Stimulated activated effector memory CD8-positive, alpha-beta T cell treated with anti-CD3 and anti-CD28 coated beads, Interleukin-12 subunit alpha, Interleukin-12 subunit beta, amount 100 ng/mL, for 72 hours (primary cell): ENCODE data around the gene FAM229A.
"Not testable (repeated sequence)": the region's sequence is repeated elsewhere in the genome, so short reads cannot be mapped to it uniquely, and the experiment has no call there.

ENCODE experiments used
- ATAC-seq: fragments of 150-1000 bp; cut with Tn5 transposase; 2 replicates; pipeline ENCODE4 v1.10.0; 2021
- DNase-seq, 2 donors: peaks; one replicate each; pipeline ENCODE4 v3.0.0; 2021 to 2022; ENCODE audit warnings: low spot score in 2 of 2
- H3K27ac Mint-ChIP-seq: one replicate; pipeline ENCODE4 v1.8.0; 2022; ENCODE audit warnings: mild to moderate bottlenecking, mixed read lengths
- H3K36me3 Mint-ChIP-seq: one replicate; pipeline ENCODE4 v1.8.0; 2022; ENCODE audit warnings: mild to moderate bottlenecking, mixed read lengths
- H3K4me1 Mint-ChIP-seq: one replicate; pipeline ENCODE4 v1.8.0; 2022; ENCODE audit warnings: mixed read lengths
- H3K4me3 Mint-ChIP-seq: one replicate; pipeline ENCODE4 v1.8.0; 2022; ENCODE audit warnings: mild to moderate bottlenecking, mixed read lengths
- H3K9me3 Mint-ChIP-seq: one replicate; pipeline ENCODE4 v1.8.0; 2022; ENCODE audit warnings: mixed read lengths

The FAM229A gene

GRCh38 chr1:32362474-32363313 is at the start of gene FAM229A, which contains the start of gene TSSK3:
Gene FAM229A, minus strand, starts transcription at chr1:32362485. Its CDS starts 394 bp downstream, at chr1:32362091.
Gene TSSK3, plus strand, starts transcription at chr1:32362539. Its CDS starts 163 bp downstream, at chr1:32362702.
- peak within 1 kb of the TSS; percentile 54 for H3K4me3 Mint-ChIP-seq
- DNase-seq (no peak), ATAC-seq (no peak)
- H3K36me3 Mint-ChIP-seq = peaks cover 58% of the 10 kb centered on the region
- H3K9me3 Mint-ChIP-seq = no peaks in the 10 kb centered on the region
- H3K27ac Mint-ChIP-seq = no peak within 1 kb of the TSS
- H3K4me1 Mint-ChIP-seq = peaks cover 35% of the 10 kb centered on the region

GRCh38 chr1:32411261-32411660 is 49.0 kb upstream of the FAM229A start:
- no peak for ATAC-seq
- Mint-ChIP-seq H3K27ac (no peak overlapping the region), H3K36me3 (no peaks in the 10 kb centered on the region), H3K4me1 (peaks cover 5% of the 10 kb centered on the region), H3K9me3 (no peaks in the 10 kb centered on the region), H3K4me3 (no peak overlapping the region)
- no peak for DNase-seq

- H3K36me3 Mint-ChIP-seq = no peaks in the 10 kb centered on the region
- H3K4me1 Mint-ChIP-seq = no peaks in the 10 kb centered on the region
- H3K9me3 Mint-ChIP-seq = no peaks in the 10 kb centered on the region
- no peak for DNase-seq
- H3K27ac Mint-ChIP-seq = no peak overlapping the region
- no peak overlapping the region for H3K4me3 Mint-ChIP-seq
- no peak for ATAC-seq
These were observed 44.4 kb upstream of the FAM229A start for GRCh38 chr1:32406629-32407111.

GRCh38 chr1:32405672-32406467 is 43.6 kb upstream of the FAM229A start:
- Mint-ChIP-seq H3K36me3 (no peaks in the 10 kb centered on the region), H3K4me3 (no peak overlapping the region), H3K27ac (no peak overlapping the region), H3K9me3 (no peaks in the 10 kb centered on the region), H3K4me1 (peaks cover 2% of the 10 kb centered on the region)
- no peak for DNase-seq
- peak; percentile 37 for ATAC-seq

GRCh38 chr1:32404946-32405345 is 42.7 kb upstream of the FAM229A start:
- Mint-ChIP-seq H3K36me3 (no peaks in the 10 kb centered on the region), H3K4me1 (peaks cover 5% of the 10 kb centered on the region), H3K27ac (no peak overlapping the region), H3K4me3 (no peak overlapping the region), H3K9me3 (no peaks in the 10 kb centered on the region)
- DNase-seq = no peak
- no peak for ATAC-seq

- peak; percentile 79 for ATAC-seq
- H3K36me3 Mint-ChIP-seq = no peaks in the 10 kb centered on the region
- H3K9me3 Mint-ChIP-seq = no peaks in the 10 kb centered on the region
- H3K4me3 Mint-ChIP-seq = no peak overlapping the region
- H3K4me1 Mint-ChIP-seq = peaks cover 5% of the 10 kb centered on the region
- no peak overlapping the region for H3K27ac Mint-ChIP-seq
- DNase-seq = peak; percentile 37 to 65
These were observed 38.8 kb upstream of the FAM229A start for GRCh38 chr1:32400876-32401631.

- peaks cover 12% of the 10 kb centered on the region for H3K4me1 Mint-ChIP-seq
- peaks cover under 1% of the 10 kb centered on the region for H3K36me3 Mint-ChIP-seq
- H3K4me3 Mint-ChIP-seq = no peak overlapping the region
- no peaks in the 10 kb centered on the region for H3K9me3 Mint-ChIP-seq
- no peak overlapping the region for H3K27ac Mint-ChIP-seq
- no peak for ATAC-seq
- no peak for DNase-seq
These were observed 37.6 kb upstream of the FAM229A start for GRCh38 chr1:32399843-32400242.

- DNase-seq (no peak), ATAC-seq (no peak)
- peaks cover 25% of the 10 kb centered on the region for H3K4me1 Mint-ChIP-seq
- no peak overlapping the region for H3K4me3 Mint-ChIP-seq
- H3K36me3 Mint-ChIP-seq = peaks cover 11% of the 10 kb centered on the region
- H3K9me3 Mint-ChIP-seq = no peaks in the 10 kb centered on the region
- no peak overlapping the region for H3K27ac Mint-ChIP-seq
These were observed 36.1 kb upstream of the FAM229A start for GRCh38 chr1:32398401-32398800.

- H3K9me3 Mint-ChIP-seq, DNase-seq, H3K4me3 Mint-ChIP-seq, ATAC-seq, H3K27ac Mint-ChIP-seq: not testable (repeated sequence)
- H3K36me3 Mint-ChIP-seq = peaks cover 18% of the 10 kb centered on the region
- peaks cover 36% of the 10 kb centered on the region for H3K4me1 Mint-ChIP-seq
These were observed 34.2 kb upstream of the FAM229A start for GRCh38 chr1:32396524-32396923.

- ATAC-seq = no peak
- Mint-ChIP-seq H3K4me3 (peak overlapping the region; percentile 90), H3K27ac (peak overlapping the region; percentile 97), H3K9me3 (no peaks in the 10 kb centered on the region), H3K4me1 (peaks cover 30% of the 10 kb centered on the region), H3K36me3 (peaks cover 18% of the 10 kb centered on the region)
- no peak for DNase-seq
These were observed 32.7 kb upstream of the FAM229A start for GRCh38 chr1:32394890-32395432.

- H3K36me3 Mint-ChIP-seq = peaks cover 18% of the 10 kb centered on the region
- no peaks in the 10 kb centered on the region for H3K9me3 Mint-ChIP-seq
- peak within 1 kb of the TSS; percentile 90 for H3K4me3 Mint-ChIP-seq
- peak within 1 kb of the TSS; percentile 97 for H3K27ac Mint-ChIP-seq
- DNase-seq (peak; percentile 93 to 99), ATAC-seq (peak; percentile 97)
- H3K4me1 Mint-ChIP-seq = peaks cover 30% of the 10 kb centered on the region
These were observed 32.0 kb upstream of the FAM229A start, which contains the start of gene BSDC1 for GRCh38 chr1:32394141-32394889. Gene BSDC1, minus strand, starts transcription at chr1:32394441. Its CDS starts 27 bp downstream, at chr1:32394414.

GRCh38 chr1:32393832-32394140 is 31.5 kb upstream of the FAM229A start:
- Mint-ChIP-seq H3K9me3 (no peaks in the 10 kb centered on the region), H3K27ac (peak overlapping the region; percentile 97), H3K36me3 (peaks cover 18% of the 10 kb centered on the region), H3K4me1 (peaks cover 30% of the 10 kb centered on the region), H3K4me3 (peak overlapping the region; percentile 90)
- DNase-seq (no peak), ATAC-seq (peak; percentile 46)

- DNase-seq (no peak), ATAC-seq (no peak)
- H3K4me3 Mint-ChIP-seq = peak overlapping the region; percentile 90
- H3K27ac Mint-ChIP-seq = peak overlapping the region; percentile 97
- H3K4me1 Mint-ChIP-seq = peaks cover 30% of the 10 kb centered on the region
- peaks cover 18% of the 10 kb centered on the region for H3K36me3 Mint-ChIP-seq
- no peaks in the 10 kb centered on the region for H3K9me3 Mint-ChIP-seq
These were observed 30.9 kb upstream of the FAM229A start for GRCh38 chr1:32393136-32393535.

- no peak for ATAC-seq
- H3K9me3 Mint-ChIP-seq = no peaks in the 10 kb centered on the region
- peaks cover 30% of the 10 kb centered on the region for H3K4me1 Mint-ChIP-seq
- H3K27ac Mint-ChIP-seq = no peak overlapping the region
- DNase-seq = no peak
- H3K36me3 Mint-ChIP-seq = peaks cover 18% of the 10 kb centered on the region
- H3K4me3 Mint-ChIP-seq = peak overlapping the region; percentile 90
These were observed 30.0 kb upstream of the FAM229A start for GRCh38 chr1:32392325-32392724.
